MCF 10A (cell line): Measurements from ENCODE around the gene PTPRZ1. TPM values are rescaled to one million over a fixed set of nuclear protein-coding genes. Genes with fewer than 3 reads are reported as not detected.

ENCODE experiments used
- BruUV-seq: library from RNA; stranded (reverse); fragments of 400-500 nt; replicated peaks from 2 replicates; lab custom pipeline; 2021; lab: Mats Ljungman, UMichigan
- CTCF ChIA-PET: fragments of 300-600 bp; sonication (Branson Sonifier 250); formaldehyde crosslinking; extraction: SDS; loops from one replicate; lab custom pipeline; 2021; ENCODE audit warnings: antibody characterized with exemption, inconsistent platforms; lab: Yijun Ruan, JAX
- POLR2A ChIA-PET: fragments of 300-600, 350-650 bp; sonication (Branson Sonifier 250); formaldehyde crosslinking; extraction: SDS; loops from one replicate; lab custom pipeline; 2020; ENCODE audit warnings: antibody characterized with exemption, inconsistent platforms; lab: Yijun Ruan, JAX
- DNase-seq: peaks from one replicate; pipeline ENCODE4 v3.0.0-alpha.2; 2018; ENCODE audit not compliant: unreplicated experiment
- H3K27ac Mint-ChIP-seq: one replicate; pipeline ENCODE4 v1.8.0; 2022; ENCODE audit warnings: mild to moderate bottlenecking, low read depth, mixed read lengths; ENCODE audit not compliant: unreplicated experiment
- H3K27me3 Mint-ChIP-seq: one replicate; pipeline ENCODE4 v1.8.0; 2022; ENCODE audit warnings: mixed read lengths; ENCODE audit not compliant: insufficient read depth, unreplicated experiment
- H3K36me3 Mint-ChIP-seq: one replicate; pipeline ENCODE4 v1.8.0; 2022; ENCODE audit warnings: mild to moderate bottlenecking, moderate library complexity, mixed read lengths; ENCODE audit not compliant: insufficient read depth, unreplicated experiment
- H3K4me1 Mint-ChIP-seq: one replicate; pipeline ENCODE4 v1.8.0; 2022; ENCODE audit warnings: mixed read lengths; ENCODE audit not compliant: insufficient read depth, unreplicated experiment
- H3K4me3 Mint-ChIP-seq: one replicate; pipeline ENCODE4 v1.8.0; 2022; ENCODE audit warnings: mild to moderate bottlenecking, moderate library complexity, mixed read lengths; ENCODE audit not compliant: unreplicated experiment
- H3K9me3 Mint-ChIP-seq: one replicate; pipeline ENCODE4 v1.8.0; 2022; ENCODE audit warnings: mixed read lengths; ENCODE audit not compliant: unreplicated experiment
- intact Hi-C: fragments of 100-400 bp; cut with micrococcal nuclease; formaldehyde crosslinking; loops from 2 replicates; pipeline ENCODE4 v1.14.1; 2022
- total RNA-seq: library from RNA; stranded (reverse); gene quantifications from 2 replicates; pipeline ENCODE4 v1.2.3, GENCODE V29; 2022
- TF ChIP-seq, protein P1 (sequence below): fragments of 200-600 bp; IDR thresholded peaks from one replicate; pipeline ENCODE4 v1.8.0; 2022; ENCODE audit warnings: antibody characterized with exemption, mild to moderate bottlenecking; ENCODE audit not compliant: unreplicated experiment

PTPRZ1 gene
- total RNA-seq, 1 experiment from 2014 or later: 11.1 TPM

DNA sequence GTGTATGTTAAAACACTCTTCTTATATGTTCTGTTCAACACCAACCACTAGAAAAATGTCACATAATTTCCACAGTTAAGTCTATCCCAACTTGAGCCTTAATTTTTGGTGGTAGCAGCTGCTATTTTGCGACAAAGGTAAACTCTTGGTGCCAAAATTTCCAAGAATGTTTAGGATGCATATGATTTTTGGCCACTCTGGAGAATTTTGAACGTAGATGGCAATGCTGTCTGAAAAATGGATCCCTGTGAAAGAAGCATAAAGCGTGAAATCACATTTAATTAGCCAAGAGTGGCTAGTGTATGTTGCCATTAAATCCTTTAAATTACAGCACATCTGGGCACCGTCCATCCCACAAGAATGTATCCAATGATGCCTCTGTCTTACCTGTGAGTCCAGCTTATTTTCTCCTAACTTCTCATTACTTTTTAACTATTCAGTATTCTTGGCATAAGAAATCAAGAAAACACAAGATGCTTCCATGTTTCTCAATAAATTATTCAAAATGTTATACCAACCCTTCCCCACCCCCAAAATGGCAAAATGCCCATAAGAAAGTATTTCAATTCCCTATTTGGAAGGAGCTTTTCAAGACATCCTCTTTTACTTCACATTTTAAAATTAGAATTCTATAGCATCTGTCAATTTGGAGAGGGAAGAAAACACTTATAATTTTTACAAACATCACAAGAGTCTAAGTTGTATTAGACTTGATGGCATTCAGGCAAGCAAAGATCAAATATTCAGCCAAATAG, 12.4 kb downstream of the PTPRZ1 start:
- intact Hi-C loops: no loop called here
- H3K9me3 Mint-ChIP-seq: no peaks in the 10 kb centered on the region
- no TSS peak for BruUV-seq
- TF ChIP-seq, protein P1, sequence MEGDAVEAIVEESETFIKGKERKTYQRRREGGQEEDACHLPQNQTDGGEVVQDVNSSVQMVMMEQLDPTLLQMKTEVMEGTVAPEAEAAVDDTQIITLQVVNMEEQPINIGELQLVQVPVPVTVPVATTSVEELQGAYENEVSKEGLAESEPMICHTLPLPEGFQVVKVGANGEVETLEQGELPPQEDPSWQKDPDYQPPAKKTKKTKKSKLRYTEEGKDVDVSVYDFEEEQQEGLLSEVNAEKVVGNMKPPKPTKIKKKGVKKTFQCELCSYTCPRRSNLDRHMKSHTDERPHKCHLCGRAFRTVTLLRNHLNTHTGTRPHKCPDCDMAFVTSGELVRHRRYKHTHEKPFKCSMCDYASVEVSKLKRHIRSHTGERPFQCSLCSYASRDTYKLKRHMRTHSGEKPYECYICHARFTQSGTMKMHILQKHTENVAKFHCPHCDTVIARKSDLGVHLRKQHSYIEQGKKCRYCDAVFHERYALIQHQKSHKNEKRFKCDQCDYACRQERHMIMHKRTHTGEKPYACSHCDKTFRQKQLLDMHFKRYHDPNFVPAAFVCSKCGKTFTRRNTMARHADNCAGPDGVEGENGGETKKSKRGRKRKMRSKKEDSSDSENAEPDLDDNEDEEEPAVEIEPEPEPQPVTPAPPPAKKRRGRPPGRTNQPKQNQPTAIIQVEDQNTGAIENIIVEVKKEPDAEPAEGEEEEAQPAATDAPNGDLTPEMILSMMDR: no peak
- peaks cover 11% of the 10 kb centered on the region for H3K4me1 Mint-ChIP-seq
- no peak for DNase-seq
- ChIA-PET POLR2A (no interaction called here), CTCF (no interaction called here)
- no peaks in the 10 kb centered on the region for H3K27me3 Mint-ChIP-seq
- H3K27ac Mint-ChIP-seq: no peak overlapping the region
- H3K36me3 Mint-ChIP-seq: no peaks in the 10 kb centered on the region
- no peak overlapping the region for H3K4me3 Mint-ChIP-seq

DNA sequence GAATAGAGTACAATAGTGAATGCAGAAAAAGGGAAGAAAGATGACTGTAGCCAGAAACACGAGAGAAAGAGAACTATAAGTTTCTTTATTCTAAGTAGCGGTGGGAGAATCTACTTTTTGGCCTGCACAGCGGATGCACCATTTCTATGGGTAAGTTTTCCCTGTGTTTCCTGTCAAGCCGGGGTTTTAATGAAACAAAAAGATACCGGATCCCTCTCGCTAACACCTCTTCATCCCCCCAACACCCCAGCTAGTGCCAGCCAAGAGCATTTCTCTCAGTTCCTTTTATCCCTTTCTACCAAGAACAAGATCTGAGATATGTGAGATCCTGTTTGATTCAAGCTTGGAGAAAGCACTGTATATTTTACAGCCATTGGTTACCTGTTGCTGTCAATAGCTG, 14.7 kb downstream of the PTPRZ1 start:
- ChIA-PET POLR2A (interaction anchor here (0.6 kb wide), 1 partner anchor 8 kb away, joined by 3 read pairs; no protein-coding TSS in a partner anchor), CTCF (interaction anchor here (0.6 kb wide), 1 partner anchor 10 kb away, joined by 3 read pairs; no protein-coding TSS in a partner anchor)
- intact Hi-C loops: no loop called here
- H3K27me3 Mint-ChIP-seq: no peaks in the 10 kb centered on the region
- no TSS peak for BruUV-seq
- no peaks in the 10 kb centered on the region for H3K36me3 Mint-ChIP-seq
- H3K4me1 Mint-ChIP-seq: peaks cover 5% of the 10 kb centered on the region
- TF ChIP-seq, protein P1: no peak
- DNase-seq: no peak
- no peak overlapping the region for H3K4me3 Mint-ChIP-seq
- H3K9me3 Mint-ChIP-seq: no peaks in the 10 kb centered on the region
- H3K27ac Mint-ChIP-seq: no peak overlapping the region

DNA sequence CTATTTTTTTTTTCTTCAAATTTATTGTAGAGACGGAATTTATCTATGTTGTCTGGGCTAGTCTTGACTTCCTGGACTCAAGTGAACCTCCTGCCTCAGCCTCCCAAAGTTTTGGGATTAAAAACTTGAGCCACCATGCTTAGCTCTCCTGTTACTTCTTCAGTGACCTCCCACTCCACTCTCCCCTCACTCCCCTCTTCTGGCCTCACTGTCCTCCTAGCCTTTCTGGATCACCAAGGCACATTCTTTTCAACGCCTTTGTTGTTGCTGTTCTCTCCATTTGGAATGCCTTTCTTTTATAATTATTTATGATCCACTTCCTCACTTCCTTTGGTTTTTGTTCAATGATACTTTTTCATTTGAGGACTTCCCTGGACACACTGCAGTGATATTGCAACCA, 17.9 kb downstream of the PTPRZ1 start:
- Mint-ChIP-seq H3K36me3 (no peaks in the 10 kb centered on the region), H3K27ac (no peak overlapping the region), H3K4me1 (no peaks in the 10 kb centered on the region), H3K9me3 (no peaks in the 10 kb centered on the region), H3K27me3 (no peaks in the 10 kb centered on the region), H3K4me3 (no peak overlapping the region)
- TF ChIP-seq, protein P1: no peak
- POLR2A ChIA-PET: no interaction called here
- DNase-seq: no peak
- CTCF ChIA-PET: no interaction called here
- no TSS peak for BruUV-seq
- intact Hi-C loops: no loop called here

DNA sequence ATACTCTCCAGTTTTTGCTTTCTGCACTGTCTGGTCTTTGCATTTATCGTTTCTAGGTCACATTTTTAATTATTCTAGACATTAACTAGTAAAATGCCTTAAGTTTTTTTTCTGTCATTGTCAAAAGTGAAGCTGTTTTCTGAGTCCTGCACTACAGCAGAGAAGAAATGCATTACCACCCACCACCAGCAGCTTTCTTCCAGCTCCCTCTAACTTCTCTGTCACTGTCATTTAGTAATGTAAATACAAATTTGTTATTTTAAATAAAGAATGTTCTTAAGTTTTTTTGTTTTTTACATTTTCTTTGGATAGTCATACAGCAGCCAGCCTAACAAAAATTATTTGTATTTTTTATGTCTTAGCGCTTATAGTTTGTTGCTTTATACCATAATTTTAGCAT, 18.8 kb downstream of the PTPRZ1 start:
- ChIA-PET POLR2A (interaction anchor here (0.7 kb wide), 2 partner anchors 10 to 37 kb away, joined by 3 read pairs; no protein-coding TSS in a partner anchor), CTCF (interaction anchor here (0.7 kb wide), 1 partner anchor 620 kb away, joined by 4 read pairs; no protein-coding TSS in a partner anchor)
- no TSS peak for BruUV-seq
- TF ChIP-seq, protein P1: no peak
- no peak for DNase-seq
- no peak overlapping the region for H3K4me3 Mint-ChIP-seq
- H3K36me3 Mint-ChIP-seq: no peaks in the 10 kb centered on the region
- H3K9me3 Mint-ChIP-seq: no peaks in the 10 kb centered on the region
- H3K4me1 Mint-ChIP-seq: no peaks in the 10 kb centered on the region
- H3K27ac Mint-ChIP-seq: no peak overlapping the region
- intact Hi-C loops: no loop called here
- H3K27me3 Mint-ChIP-seq: no peaks in the 10 kb centered on the region
